Glomerular visceral epithelial cell (primary cell): Measurements from ENCODE around the gene ARHGAP20.

ENCODE experiments used
- DNase-seq: peaks from one replicate; pipeline ENCODE4 v3.0.0-alpha.2; 2016; ENCODE audit errors: extremely low spot score

ARHGAP20 gene

GRCh38 chr11:110529043-110529442 lies 183.2 kb downstream of the ARHGAP20 start:
- no peak for DNase-seq

- DNase-seq = no peak
Observed at GRCh38 chr11:110527146-110527545, 185.1 kb downstream of the ARHGAP20 start.
